Prostate gland (tissue), 2 donors: ENCODE measurements around the gene GPN2.
A peak's percentile ranks its signal among the peaks of the same experiment; 100 is the strongest.

Source experiments
- POLR2AphosphoS5 ChIP-seq: sonication (generic); formaldehyde crosslinking; IDR thresholded peaks from one replicate; pipeline ENCODE4 v1.6.1; 2017; ENCODE audit warnings: antibody characterized with exemption
- TF ChIP-seq, protein P1 (sequence below), 4 experiments: fragments of 200-600 bp in 2 of 4; fragments of 450-650 bp in 2 of 4; sonication (generic) in 2 of 4; IDR thresholded peaks; 1 replicate in 3 of 4; 2 replicates in 1 of 4; pipeline ENCODE4 v1.5.1; 2016 to 2019; ENCODE audit warnings: antibody characterized with exemption in 4 of 4, mild to moderate bottlenecking in 2 of 4, moderate library complexity in 2 of 4

DNA sequence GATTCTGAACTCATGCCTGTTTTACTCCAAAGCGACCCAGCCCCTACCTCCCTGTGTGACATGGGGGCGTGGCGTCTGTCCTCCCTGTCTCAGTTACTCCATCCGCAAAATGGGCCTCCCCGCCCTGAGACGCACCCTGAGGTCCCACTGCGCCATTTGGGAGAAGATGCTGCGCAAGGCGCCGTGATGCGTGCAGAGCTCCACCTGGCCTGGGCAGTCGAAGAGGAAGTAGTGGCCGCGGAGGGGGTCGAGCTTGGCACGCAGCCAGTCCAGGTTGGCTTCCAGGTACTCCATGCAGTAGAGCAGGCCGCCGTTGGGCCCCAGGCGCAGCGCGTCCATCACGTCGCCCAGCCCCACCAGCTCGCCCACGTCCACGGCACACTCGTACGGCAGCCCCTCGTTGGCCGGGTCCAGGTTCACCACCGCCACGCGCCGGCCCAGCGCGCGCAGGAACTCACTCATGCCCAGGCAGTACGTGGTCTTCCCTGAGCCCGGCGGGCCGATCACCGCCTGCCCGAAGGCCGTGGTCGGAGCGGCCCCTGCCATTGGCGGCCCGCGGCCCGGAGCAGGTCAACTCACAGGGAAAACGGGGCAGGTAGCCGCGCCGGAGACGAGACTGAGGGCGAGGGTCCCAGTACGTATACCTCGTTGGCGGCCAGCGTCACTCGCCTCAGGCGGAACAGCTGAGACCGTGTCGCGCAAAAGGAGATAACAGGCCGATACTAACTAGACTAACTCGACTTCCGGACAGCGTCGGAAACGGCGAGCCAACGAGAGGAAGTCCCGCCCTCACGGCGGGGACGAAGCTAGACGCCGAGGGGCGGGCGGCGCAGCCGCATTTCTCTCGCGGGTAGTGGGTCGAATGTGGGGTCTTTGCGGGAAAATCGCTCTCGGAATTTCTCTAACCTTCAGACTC is at the start of gene GPN2:
- peak; percentile 93 for TF ChIP-seq POLR2AphosphoS5
- TF ChIP-seq, protein P1, sequence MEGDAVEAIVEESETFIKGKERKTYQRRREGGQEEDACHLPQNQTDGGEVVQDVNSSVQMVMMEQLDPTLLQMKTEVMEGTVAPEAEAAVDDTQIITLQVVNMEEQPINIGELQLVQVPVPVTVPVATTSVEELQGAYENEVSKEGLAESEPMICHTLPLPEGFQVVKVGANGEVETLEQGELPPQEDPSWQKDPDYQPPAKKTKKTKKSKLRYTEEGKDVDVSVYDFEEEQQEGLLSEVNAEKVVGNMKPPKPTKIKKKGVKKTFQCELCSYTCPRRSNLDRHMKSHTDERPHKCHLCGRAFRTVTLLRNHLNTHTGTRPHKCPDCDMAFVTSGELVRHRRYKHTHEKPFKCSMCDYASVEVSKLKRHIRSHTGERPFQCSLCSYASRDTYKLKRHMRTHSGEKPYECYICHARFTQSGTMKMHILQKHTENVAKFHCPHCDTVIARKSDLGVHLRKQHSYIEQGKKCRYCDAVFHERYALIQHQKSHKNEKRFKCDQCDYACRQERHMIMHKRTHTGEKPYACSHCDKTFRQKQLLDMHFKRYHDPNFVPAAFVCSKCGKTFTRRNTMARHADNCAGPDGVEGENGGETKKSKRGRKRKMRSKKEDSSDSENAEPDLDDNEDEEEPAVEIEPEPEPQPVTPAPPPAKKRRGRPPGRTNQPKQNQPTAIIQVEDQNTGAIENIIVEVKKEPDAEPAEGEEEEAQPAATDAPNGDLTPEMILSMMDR (IDR thresholded peaks at IDR 0.05), result peak in 2 of 4 experiments; percentile 7
